Kidney epithelial cell (primary cell): ENCODE measurements around the gene FGR. TPM values are rescaled to one million over a fixed set of nuclear protein-coding genes. Genes with fewer than 3 reads are reported as not detected.
"Not testable (repeated sequence)": the region's sequence is repeated elsewhere in the genome, so short reads cannot be mapped to it uniquely, and the experiment has no call there.

ENCODE experiments used
- DNase-seq: peaks from one replicate; pipeline ENCODE4 v3.0.0-alpha.2; 2010; ENCODE audit warnings: low read depth
- H3K27me3 ChIP-seq: 2 replicates; pipeline ENCODE4 v1.6.0; 2011; ENCODE audit warnings: low read length; ENCODE audit not compliant: control insufficient read depth, insufficient read depth
- H3K36me3 ChIP-seq: 2 replicates; pipeline ENCODE4 v1.5.1; 2011; ENCODE audit warnings: low read length; ENCODE audit not compliant: control insufficient read depth, insufficient read depth
- H3K4me3 ChIP-seq: 2 replicates; pipeline ENCODE4 v1.5.1; 2011; ENCODE audit warnings: low read depth, mild to moderate bottlenecking, control low read depth, low read length
- total RNA-seq: library from RNA; depleted of rRNA; stranded (reverse); fragments of >200 nt; gene quantifications from 2 replicates; pipeline ENCODE4 v1.2.3, GENCODE V29; 2015
- TF ChIP-seq, protein P1 (sequence below): IDR thresholded peaks from 2 replicates; pipeline ENCODE4 v1.5.1; 2011; ENCODE audit warnings: mild to moderate bottlenecking, moderate library complexity, low read length, control low read depth, inconsistent platforms; ENCODE audit not compliant: insufficient read depth, poor library complexity, severe bottlenecking

The FGR gene
- total RNA-seq, 1 donor from 2014 or later = not detected

DNA sequence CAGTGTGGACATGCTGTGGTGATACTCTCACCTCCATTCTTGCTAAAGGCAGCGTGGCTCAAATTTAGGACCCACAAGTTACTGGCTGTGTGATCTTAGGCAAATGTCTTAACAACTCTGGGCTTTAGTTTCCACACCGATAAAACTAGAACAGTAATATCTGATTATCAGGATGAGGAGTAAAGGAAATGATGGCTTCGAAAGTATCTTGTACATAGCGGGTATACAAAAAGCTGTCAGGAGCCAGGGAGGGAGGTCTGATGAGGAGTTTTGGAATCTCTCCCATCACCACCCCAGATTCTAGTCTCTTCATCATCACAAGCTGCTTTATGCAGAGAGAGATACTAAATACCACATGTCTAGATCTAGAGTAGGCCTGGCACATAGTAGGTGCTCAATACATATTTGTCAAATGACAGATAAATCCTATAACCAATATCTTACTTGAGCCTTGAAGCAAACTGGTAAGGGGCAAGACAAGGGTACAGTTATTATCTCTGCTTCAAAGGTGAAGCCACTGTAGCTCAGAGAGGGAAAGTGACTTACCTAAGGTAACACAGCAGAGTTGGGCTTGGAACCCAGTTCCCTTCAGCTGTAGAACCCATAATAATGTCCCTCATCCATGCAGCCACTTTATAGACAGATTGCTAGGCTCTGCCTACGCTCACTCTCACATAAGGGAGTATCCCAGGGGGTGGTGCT is 9.5 kb upstream of the FGR start:
- TF ChIP-seq, protein P1, sequence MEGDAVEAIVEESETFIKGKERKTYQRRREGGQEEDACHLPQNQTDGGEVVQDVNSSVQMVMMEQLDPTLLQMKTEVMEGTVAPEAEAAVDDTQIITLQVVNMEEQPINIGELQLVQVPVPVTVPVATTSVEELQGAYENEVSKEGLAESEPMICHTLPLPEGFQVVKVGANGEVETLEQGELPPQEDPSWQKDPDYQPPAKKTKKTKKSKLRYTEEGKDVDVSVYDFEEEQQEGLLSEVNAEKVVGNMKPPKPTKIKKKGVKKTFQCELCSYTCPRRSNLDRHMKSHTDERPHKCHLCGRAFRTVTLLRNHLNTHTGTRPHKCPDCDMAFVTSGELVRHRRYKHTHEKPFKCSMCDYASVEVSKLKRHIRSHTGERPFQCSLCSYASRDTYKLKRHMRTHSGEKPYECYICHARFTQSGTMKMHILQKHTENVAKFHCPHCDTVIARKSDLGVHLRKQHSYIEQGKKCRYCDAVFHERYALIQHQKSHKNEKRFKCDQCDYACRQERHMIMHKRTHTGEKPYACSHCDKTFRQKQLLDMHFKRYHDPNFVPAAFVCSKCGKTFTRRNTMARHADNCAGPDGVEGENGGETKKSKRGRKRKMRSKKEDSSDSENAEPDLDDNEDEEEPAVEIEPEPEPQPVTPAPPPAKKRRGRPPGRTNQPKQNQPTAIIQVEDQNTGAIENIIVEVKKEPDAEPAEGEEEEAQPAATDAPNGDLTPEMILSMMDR = no peak
- Histone ChIP-seq H3K36me3 (no peaks in the 10 kb centered on the region), H3K27me3 (no peaks in the 10 kb centered on the region), H3K4me3 (no peak overlapping the region)
- DNase-seq = no peak

DNA sequence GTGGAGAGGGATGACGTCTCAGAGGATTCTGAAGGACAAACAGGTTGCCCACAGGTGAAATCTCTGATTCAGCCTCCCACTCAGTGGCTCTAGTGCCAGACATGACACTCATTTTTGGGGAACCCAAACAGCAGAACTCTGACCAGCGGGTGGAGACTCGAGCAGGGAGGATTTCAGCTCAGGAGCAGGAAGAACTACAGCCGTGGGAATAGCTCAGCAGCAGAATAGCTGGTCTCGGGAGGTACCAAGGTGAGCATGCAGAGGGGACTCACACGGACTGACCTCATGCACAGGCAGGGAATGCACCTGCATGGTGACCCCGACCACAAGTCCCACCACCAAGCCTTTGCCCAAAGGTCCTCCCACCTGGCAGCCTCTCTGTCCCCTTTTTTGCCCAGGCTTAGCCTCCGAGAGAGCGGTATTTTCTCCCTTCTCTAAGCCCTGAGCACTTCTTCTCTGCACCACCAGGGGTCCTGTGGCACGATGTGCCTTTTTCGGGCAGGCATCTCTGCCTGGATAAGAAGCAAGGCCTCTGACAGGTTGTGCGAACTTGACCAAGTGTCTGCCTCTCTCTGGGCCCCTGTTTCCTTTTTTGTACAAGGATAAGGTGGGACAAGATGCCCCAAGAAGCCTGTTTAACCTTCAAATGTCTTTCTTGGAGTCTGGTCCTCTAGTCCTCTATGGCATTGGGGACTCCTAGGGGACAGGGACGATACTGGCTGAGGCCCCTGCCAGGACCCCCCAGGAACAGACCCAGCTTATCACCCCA is 8.8 kb upstream of the FGR start:
- DNase-seq = no peak
- no peaks in the 10 kb centered on the region for H3K36me3 ChIP-seq
- TF ChIP-seq, protein P1 = peak; percentile 84
- no peaks in the 10 kb centered on the region for H3K27me3 ChIP-seq
- H3K4me3 ChIP-seq = no peak overlapping the region

DNA sequence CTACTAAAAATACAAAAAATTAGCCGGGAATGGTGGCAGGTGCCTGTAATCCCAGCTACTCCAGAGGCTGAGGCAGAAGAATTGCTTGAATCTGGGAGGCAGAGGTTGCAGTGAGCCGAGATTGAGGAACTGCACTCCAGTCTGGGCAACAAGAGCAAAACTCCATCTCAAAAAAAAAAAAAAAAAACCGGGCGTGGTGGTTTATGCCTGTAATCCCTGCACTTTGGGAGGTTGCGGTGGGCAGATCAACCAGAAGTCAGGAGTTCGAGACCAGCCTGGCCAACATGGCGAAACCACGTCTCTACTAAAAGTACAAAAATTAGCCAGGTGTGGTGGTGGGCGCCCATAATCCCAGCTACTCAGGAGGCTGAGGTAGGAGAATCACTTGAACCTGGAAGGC is 5.5 kb upstream of the FGR start:
- H3K4me3 ChIP-seq, H3K27me3 ChIP-seq, DNase-seq, H3K36me3 ChIP-seq: not testable (repeated sequence)

DNA sequence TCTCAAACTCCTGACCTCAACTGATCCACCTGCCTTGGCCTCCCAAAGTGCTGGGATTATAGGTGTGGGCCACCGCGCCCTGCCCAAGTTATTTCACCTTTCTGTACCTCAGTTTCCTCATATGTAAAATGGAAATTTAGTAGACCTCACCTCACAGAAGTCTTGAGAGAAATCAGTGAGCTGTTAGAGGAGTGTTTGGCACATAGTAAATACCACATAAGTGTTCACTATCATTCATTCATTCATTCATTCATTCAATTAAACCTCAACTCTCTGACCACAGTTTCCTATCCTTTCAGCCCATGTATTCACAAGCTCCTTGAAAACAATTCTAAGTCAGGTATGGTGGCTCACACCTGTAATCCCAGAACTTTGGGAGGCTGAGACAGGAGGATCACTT is 3.8 kb upstream of the FGR start:
- TF ChIP-seq, protein P1 = no peak
- Histone ChIP-seq H3K4me3 (no peak overlapping the region), H3K27me3 (peaks cover 17% of the 10 kb centered on the region), H3K36me3 (no peaks in the 10 kb centered on the region)
- DNase-seq = no peak

DNA sequence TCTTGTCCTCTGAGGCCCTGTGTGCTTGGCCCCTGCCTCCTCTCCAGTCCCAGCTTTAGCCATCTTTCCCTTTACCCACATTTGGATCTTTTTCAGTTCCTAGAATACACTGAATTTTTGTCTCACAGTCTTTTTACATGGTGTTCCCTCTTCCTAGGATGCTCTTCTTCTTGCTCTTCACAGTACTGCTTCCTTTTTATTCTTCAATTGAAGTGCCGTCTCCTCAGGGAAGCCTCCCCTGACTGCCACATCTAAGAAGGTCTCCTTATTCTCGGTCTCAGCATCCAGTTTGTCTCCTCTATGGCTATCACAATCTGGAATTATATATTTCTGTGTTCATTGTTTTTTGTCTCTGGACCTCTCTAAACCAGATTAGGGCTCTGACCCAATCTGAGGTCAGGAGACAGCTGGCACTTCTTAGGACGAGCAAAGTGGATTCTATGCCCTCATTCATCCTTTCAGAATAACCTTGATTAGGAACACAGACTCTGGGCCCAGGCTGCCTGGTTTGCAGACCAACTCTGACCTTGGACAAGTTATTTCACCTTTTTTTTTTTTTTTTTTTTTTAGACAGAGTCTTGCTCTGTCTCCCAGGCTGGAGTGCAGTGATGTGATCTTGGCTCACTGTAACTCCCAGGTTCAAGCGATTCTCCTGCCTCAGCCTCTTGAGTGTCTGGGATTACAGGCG is 3.2 kb upstream of the FGR start:
- Histone ChIP-seq H3K36me3 (no peaks in the 10 kb centered on the region), H3K4me3 (no peak overlapping the region), H3K27me3 (peaks cover 20% of the 10 kb centered on the region)
- TF ChIP-seq, protein P1 = no peak
- no peak for DNase-seq

DNA sequence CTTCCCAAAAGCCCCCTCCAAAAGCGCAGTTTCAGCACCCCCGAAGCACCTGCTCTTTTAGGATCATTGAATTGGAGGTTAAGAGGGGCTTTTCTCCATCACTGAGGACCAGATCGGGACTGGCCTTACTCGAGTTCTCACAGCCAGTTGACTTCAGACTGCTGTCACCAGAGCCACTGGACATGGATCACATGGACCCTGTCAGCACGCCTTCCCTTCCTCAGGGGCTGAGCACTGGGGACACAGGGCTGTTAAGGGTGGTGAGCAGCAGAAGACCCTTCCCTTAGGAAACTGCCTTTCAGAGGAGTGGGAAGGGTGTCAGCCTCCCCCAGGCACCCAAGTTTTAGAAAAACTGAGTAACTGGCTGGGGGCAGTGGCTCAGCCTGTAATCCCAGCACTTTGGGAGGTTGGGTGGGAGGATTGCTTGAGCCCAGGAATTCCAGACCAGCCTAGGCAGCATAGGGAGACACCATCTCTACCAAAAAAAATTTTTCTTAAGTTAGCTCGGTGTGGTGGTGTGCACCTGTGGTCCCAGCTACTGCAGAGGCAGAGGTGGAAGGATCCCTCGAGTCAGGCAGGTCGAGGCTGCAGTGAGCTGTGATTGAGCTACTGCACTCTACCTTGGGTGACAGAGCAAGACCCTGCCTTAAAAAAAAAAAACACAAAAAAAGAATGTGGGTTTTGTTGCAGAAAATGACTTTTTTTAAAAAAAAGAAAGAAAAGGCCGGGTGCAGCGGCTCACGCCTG is 584 bp upstream of the FGR start:
- H3K27me3 ChIP-seq = peaks cover 20% of the 10 kb centered on the region
- TF ChIP-seq, protein P1 = no peak
- no peak for DNase-seq

More for the DNA sequence above, 584 bp upstream of the FGR start:
- Histone ChIP-seq H3K36me3 (no peaks in the 10 kb centered on the region), H3K4me3 (no peak overlapping the region)
